GM18861 (cell line): ENCODE results near the gene NCAPH2.

ENCODE experiments used
- ATAC-seq: cut with Tn5 transposase; IDR thresholded peaks from one replicate; pipeline ENCODE4 v1.9.1; 2021; ENCODE audit not compliant: unreplicated experiment

Gene NCAPH2

DNA sequence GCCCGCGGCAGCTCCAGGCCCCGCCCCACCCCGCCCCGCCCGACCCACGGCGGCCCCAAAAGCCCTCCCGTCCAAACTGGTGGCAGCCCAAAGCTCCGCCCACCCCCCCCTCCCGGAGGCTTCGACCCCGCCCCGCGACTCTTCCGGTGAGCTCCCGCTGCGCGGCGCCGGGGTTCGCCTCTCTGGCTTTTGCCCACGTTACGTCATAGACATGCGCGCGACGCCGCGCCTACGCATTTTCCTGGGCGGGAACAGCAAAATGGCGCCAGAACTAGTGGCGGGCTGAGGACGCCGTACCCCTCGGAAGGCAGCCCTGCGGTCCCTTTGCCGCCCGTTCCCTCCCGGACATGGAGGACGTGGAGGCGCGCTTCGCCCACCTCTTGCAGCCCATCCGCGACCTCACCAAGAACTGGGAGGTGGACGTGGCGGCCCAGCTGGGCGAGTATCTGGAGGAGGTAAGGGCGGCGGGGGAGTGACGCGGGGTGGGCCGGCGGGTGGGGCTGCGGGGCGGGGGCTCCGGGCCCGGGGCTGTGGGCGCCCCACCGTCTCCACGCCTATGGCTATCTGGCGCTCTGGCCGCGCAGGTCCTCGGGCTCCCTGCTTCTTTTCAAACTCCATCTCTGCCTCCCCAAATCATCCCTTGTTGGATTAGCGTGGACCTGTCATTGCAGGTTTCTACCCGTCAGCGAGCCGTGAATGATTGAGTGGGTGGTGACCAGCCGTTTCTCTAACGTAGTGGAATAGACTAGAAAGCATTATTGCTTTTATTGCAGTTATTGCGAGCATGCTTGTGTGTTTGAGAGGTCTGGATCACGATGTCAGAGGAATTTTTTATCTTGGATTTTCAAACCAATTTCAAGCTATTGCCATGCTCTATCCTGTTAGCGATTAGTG, at the start of gene NCAPH2:
Gene NCAPH2, plus strand, starts transcription at position 234 of the 894 bp plus-strand sequence. Its CDS starts 114 bp downstream, at position 348.
- peak; percentile 68 for ATAC-seq

DNA sequence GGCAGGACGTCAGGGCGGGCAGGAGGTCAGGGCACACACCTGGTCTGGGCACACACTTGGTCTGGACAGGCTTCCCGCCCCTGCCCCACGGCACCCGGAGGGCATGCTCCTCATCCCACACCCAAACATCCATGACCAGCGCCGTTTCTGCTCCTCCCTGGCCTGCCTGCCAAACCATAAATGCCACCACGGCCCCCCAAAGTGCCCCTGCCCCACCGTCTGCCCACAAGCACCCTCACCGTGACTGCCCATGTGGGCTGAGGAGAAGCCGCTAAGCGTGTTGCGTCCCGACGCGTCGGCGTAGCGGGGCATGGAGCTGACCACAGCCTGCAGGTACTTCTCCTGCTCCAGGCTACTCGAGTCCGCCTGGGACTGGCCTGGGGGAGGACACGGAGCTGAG, 49.0 kb upstream of the NCAPH2 start:
- ATAC-seq = no peak

DNA sequence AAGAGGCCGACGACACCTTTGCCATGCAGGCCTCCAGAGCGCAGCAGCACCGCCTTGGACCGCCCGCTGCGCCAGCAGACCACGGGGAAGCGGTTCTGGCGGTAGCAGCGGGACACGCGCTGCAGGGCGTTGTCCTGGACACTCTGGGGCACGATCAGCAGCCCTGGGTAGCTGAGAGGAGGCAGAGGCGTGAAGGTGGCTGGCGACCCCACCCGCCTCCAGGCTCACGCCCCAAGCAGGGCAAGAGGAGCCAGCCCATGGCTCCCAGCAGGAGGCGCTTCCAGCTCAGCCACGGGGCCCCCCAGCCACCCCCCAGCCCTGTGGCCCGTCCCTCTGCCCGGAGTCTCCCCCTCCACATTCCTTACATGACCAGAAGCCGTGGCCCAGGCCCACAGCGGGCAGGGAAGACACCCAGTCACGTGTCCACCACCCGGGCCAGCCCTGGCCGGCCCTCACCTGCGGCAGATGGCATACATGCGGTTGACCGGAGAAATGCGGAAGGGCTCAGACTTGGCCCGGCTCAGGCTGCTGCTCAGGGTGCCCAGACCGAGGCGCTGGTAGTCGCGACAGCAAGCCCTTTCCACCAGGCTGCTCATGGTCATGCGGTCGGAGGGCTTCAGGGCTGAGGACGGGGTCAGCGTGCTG, 48.4 kb upstream of the NCAPH2 start:
- no peak for ATAC-seq

DNA sequence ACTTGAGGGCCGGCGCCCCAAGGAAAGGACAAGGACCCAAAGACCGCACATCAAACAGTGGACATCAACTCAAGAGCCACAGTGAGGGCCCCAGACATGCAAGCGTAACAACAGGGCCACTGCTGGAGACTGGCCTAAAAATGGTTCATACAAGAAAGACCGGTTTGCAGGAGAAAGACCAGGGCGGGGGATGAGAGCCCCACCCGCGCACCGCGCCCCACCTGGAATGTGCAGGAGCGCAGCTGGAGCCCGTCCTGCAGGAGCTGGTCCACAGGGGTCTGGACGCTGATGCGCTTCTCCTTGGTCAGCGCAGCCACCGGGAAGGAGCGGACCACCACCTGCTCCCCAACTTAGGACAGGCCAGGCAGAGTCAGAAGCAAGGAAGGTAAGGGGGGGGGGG, 47.1 kb upstream of the NCAPH2 start:
- no peak for ATAC-seq

DNA sequence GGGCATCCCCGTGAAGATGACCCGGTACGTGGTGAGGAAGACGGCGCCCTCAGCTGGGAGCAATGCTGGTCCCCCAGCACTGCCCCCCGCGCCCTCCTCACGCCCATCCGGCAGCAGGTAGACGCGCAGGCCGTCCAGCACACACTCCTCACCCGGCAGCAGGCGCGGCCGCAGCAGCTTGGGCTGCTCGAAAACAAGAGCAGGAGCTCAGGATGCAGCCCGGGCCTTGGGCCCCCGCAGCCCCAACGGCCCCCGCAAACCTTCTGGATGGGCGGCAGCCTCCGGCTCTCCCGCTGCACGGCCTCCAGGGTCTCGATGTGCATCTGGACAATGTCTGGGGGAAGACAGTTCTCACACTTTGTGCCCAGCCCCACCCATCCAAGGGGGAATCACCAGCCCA, 46.5 kb upstream of the NCAPH2 start:
- no peak for ATAC-seq

DNA sequence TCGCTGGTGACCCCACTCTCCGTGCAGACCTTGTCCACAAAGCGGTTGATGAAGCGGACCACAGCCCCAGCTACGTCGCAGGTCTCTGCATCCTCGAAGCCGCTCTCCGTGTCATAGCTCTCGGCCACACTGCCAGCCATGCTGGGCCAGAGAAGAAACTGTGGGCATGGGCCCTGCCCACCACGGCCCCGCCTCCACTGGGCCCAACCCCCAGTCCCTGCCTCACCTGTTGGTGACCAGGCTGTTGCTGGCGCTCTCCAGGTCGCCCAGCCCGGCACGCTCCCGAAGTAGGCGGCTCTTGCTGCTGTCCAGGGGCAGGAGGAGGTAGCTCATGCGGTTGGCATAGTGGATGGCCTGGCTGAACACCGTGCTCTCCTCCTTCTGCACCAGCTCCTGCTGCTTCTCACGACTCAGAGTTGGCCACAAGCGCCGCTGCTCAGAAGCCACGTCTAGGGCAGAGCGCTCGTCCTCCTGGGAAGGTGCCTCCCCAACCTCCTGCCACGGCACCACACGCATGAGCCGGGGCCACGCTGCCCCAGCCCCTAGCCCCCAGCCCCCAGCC, 46.0 kb upstream of the NCAPH2 start:
- ATAC-seq = no peak

DNA sequence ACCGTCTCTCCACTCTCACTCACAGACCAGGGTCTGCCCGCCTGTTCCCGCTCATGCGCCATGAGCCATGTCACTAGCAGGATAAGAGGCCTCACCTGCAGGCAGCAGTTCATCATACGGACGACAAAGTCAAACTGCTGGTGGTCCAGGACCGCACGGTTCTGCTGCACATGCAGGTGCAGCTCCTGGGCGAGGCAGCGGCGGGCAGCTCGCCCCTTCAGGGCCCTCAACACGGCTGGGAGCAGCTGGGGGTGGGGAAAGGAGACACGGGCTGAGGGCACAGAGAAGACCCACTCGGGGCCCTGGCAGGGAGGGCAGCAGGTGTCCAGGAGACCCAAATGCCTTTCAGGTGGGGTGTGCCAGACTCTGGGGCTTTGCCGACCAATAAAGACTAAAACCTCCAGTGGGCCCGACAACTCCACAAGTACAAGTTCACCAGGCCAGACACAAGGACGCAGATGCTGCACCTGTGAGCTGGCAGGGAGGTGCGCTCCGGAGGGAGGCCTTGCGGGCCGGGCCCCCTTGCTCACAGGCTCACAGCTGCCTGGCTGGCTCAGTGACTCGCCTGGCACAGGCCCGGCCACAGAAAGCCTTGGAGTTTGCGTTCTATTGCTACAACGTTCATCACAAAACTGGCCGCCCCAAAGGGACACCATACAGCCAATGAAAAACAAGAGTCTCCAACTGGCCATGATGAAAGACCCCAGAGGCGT, 44.7 kb upstream of the NCAPH2 start:
- no peak for ATAC-seq

DNA sequence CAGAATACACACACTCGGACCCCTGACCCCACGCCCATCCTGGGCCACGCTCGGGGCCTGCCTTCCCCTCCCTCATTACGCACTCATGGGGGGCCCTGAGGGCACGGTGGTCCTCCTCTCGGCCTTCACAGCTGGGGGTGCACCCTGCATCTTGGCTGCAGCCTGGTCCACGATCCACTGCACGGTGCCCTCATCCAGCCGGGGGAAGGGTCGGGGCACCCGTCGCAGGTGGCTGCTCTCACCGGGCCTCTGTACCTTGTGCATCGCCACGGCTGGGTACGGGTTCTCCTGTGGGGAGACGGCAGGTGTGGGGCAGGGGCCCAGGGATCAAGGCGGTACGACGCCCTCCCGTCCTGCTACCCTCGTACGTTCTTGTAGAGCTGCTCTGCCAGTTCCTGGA, 43.6 kb upstream of the NCAPH2 start:
- no peak for ATAC-seq

DNA sequence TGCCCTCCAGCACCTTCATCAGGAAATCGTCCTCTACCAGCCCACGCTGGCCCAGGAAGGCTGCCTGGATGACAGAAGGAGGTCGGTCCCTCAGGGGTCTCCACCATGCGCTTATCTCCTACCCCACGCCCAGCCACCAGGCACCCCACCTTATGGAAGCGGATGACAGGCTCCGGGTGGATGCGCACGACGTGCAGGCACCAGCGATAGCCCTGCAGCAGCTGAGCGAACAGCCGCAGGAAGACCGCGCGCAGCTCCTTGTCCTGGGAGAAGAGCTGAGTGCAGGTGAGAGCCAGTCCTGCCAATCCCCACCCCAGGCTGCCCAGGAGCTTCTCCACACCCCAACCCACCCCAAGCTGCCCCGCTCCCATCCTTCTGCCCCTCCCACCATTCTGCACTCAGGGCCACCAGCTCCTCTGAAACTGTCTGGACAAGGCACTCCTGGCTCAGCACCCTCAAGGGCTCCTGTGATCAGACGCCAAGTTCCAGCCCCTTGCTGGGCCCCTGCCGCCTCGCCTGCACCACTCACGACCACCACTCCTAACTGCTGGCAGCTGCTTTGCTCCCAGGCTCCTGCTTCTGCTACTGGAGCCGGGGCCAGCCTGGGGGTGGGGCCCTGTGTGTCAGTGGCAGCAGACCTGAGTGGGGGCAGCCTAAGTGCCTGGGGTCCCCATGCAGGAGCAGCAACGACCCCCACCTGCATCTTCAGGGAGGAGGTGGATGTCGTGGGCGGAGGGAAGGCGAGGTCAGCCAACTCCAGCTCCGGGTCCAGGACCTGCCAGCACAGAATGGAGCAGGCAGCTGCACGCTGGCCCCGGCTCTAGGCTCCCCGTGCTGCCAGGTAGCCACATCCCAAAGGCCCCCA, 42.7 kb upstream of the NCAPH2 start:
- no peak for ATAC-seq

DNA sequence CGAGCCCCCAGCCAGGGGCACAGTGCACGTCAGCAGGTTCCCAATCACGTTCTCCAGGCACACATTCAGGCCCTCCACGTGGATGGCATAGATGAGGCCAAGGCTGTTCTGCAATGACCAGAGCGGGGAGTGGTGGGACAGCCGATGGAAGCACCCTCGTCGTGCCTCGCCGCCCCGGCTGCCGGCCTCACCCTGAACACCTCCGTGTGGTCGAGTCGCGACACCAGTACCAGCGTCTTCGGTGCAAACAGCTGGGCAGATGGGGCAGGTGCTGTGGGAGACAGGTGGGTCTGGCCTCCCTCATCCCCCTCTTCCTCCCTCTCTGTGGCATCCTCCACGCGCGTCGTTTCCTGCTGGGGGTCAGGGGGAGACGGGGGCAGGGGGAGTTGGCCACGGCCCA, 40.7 kb upstream of the NCAPH2 start:
- ATAC-seq = no peak

DNA sequence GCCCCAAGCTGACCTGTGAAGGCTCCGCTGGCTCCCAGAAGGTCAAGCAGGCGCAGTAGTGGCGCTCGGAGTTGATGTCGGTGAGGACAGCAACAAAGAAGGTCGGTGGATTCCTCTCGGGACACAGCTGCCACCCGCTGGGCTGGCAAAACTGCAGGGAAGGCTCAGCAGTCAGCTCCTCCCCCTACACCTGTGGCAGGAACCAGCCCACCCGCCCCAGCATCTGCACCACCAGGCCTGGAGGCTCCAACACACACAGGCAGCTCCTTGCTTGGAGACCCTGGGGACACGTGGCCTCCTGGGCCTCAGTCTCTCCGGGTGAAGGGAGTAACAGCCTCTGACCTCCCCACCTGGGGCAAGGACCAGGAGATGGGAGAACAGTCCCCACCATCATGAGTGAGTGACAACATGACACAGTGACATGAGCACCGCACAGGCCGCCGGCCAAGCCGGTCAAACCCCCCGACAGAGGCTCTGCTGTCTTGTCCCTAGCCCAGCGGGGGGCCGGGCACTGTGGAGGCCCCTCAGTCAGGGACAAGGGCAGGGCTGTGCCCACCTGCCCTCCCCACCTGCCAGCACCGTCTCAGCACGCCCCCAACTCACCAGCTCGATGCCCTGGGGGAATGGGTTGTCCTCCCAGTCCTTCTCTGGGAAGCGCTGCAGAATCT, 40.1 kb upstream of the NCAPH2 start:
- no peak for ATAC-seq

DNA sequence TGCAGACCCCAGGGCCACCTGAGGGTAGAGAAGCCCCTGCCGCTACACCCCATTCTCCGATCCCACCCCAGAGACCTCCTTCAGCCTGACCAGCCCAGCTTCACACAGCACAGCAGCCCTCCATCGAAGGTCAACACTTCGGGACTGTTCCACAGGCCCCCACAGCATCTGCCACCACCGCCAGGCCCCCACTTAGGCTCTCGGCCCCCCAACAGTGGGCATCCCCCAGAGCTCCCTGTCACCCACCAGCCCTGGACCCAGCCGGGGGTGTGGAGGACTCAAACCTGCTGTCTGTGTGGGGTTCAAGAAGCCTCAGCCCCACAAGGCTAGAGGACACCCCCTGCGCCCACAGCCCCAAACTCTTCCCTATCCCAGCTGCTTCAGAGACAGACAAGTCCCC, 39.4 kb upstream of the NCAPH2 start:
- no peak for ATAC-seq

DNA sequence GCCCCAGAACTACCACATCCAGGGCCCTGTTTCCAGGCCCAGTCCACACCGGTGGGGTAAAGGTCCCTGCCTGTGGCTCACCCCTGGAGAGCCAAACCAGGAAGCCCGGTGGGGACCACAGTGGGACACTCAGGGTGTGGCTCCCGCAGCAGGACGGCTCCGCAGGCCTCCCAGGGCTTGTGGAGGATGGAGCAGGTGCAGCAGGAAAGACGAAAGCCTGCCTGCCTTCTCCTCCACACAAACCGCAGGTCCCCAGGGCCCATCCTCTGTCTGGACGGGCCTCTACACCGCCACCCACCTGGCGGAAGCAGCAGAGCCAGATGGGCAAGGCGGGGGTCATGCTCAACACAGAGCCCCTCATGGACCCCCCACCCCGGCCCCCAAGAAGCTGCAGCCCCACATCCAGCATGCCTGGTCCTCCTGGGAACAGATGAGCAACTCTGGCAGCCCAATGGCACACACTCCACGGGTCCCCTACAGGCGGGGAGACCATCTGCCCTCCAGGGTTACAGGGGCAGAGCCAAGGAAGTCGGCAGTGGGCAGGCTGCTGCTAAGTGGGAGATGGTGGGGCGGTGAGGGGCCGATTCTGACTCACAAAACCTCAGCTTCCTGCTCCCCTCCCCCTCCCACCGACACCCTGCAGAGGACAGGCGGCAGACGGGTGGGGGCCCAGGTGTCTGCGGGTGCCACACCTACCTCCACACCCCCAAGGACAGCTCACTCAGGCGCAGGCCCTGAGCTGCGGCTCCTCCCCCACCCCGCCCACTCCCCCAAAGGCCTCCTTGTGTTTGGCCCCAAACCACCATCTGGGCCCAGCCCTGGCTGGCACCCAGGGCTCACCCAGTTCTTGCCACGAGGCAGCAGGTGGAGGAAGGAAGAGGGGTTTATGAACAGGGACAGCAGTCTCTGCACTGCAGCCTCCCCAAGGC, 38.4 kb upstream of the NCAPH2 start:
- ATAC-seq = peak; percentile 38

DNA sequence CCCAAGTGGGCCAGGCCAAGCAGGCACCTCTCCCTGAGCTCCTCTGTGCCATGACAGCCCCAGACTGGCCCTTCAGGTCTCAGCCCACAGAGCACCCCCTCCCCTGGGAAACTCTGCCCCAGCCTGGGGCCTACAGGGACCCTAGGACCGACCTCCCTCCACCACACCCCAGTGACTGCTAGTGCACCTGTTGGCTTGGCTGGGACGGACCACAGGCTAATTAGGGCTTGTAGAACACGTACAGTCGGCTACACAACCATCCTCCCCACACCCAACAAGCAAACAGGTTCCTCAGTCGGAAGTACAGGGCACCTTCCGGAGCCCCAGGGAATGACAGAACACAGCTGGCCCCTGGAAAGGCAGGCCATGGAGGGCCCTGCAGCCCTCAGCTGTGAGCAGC, 37.5 kb upstream of the NCAPH2 start:
- peak; percentile 10 for ATAC-seq

DNA sequence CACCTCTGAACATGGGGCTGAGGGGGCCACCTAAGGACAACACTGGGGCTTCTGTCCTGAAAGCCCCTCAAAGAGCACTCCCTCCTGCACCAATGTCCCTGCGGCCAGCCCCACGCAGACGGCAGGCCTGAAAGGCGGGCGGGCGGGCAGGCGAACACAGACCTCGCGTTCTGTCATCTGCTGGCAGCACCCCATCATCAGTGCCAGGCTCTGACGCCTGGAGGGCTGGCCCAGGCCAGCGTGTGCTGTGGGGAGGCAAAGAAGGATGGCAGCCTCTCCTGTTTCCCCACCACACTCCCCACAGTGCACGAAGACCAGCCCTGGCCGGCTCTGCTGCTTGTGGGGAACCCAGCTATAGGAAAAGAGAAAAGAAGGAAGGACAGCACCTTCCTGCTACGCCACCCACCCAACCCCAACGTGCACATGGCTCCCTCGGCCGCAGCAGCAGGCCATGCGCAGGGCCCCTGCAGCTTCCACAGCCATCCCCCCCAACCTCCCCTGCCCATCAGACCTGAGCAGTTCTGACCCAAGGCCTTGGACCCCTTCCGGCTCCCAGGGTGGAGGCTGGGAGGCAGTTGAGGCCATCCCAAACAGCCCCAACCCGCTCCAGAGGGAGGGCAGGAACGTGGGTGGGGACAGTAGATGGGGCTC, 36.7 kb upstream of the NCAPH2 start:
- ATAC-seq = no peak

DNA sequence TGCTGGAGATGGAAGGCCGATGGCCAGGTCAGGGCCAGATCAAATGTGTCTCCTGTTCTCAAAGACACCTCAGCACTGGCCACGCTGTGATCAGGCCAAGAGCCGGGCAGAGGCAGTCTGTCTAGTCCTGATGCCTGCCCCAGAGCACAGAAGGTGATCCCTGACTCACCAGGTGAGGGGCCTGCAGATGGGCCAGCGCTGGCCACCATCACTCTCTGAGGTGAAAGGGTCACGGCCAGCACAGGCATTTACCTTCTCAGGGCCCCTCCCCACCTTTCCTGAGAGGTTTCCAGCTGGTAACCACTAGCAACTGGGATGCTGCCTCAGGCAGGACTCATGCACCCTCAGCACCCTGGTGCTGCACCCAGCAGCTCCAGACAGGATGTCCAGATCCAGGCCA, 36.1 kb upstream of the NCAPH2 start:
- no peak for ATAC-seq

DNA sequence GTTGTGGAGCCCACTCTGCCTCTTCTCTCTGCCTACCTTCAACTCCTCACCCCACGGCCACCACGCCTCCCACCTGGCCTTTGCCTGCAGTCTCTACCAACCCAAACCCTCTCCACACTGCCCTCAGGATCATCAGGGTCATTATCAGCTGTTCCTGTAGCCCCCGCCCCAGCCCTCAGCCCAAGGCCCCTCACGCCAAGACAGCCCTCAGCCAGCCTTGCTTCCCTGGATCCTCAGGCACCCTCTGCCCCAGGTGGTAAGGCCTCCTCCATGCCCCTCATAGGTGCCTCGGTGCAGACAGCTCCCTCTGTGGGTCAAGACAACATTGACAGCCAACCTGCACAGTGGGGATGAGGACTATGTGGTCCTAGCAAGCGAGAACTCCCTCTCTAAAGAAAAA, 34.9 kb upstream of the NCAPH2 start:
- no peak for ATAC-seq

DNA sequence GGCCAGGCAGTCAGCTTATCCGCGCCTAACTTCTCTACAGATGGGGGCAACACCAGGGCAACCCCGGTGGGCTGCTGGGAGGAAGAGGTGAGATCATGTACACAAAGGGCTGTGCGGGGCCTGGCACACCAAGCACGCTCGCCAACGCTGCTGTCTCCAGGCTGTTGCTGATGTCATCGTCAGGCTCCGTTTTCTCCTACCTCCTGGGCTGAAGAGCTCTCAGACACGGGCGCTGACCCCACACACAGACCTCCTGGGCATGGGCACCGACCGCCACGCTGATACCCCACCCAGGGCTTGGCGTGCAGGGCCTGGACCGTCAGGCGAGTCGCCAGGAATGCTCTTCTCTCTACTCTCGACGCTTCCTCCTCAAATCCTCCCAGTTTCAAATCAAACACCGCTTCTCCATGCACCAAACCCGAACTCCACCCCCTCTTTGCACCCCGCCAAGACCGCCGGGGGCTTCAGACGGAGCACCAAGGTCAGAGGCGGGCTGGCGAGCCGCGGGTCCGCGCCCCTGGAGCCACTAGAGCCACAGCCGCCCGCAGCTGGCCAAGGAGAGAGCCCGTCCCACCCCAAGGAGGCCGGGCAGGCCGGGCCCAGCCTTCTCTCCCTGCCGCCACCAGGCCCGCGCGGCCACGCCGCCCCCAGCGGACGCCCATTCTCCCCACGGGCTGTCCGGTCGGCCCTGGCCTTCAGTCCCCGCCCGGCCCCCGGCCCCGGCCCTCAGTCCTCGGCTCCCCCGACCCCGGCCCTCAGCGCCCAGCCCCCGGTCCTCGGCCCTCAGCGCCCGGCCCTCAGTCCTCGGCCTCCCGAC, 34.0 kb upstream of the NCAPH2 start:
- no peak for ATAC-seq
